GM19452 (cell line): ENCODE results near the gene OR6C3.
"Not testable (repeated sequence)": the region's sequence is repeated elsewhere in the genome, so short reads cannot be mapped to it uniquely, and the experiment has no call there.

Experiments used
- ATAC-seq: cut with Tn5 transposase; IDR thresholded peaks from one replicate; pipeline ENCODE4 v1.9.1; 2021; ENCODE audit not compliant: unreplicated experiment

The OR6C3 gene

GRCh38 chr12:55330446-55330845 lies at the start of gene OR6C3:
Gene OR6C3 (plus strand): TSS chr12:55330746. CDS start chr12:55331701, 955 bp downstream.
- ATAC-seq, result no peak

GRCh38 chr12:55280991-55281390 lies 49.6 kb upstream of the OR6C3 start:
- no peak for ATAC-seq

- no peak for ATAC-seq
Measured at GRCh38 chr12:55289999-55290398, 40.5 kb upstream of the OR6C3 start.

DNA sequence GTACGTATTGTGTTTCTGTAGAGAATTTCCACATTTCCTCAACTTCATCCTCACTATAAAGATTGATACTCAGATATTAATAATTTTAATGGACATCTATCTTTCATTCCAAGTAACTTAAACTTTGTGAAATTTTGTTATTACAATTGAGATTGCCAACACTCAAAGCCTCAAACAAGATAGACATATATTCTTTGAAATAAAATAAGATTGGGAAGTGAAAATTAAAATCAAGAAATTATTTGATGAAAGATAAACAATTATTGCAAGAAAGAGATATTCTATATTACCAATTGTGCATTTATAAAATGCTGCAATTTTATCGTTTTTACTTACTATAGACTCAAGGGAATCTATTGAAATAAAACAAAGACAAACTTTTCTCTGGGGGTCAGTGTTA lies 34.1 kb upstream of the OR6C3 start, which contains the start of gene OR6C6:
OR6C6 (minus strand) TSS at position 101 of the 400 bp plus-strand sequence. CDS start 1,337 bp downstream, outside the sequence.
- ATAC-seq, result no peak

GRCh38 chr12:55314043-55314442 lies 16.5 kb upstream of the OR6C3 start, which contains the start of gene OR6C1:
Gene OR6C1 (plus strand): TSS chr12:55314343. CDS start chr12:55320600, 6,257 bp downstream.
- ATAC-seq, result no peak

DNA sequence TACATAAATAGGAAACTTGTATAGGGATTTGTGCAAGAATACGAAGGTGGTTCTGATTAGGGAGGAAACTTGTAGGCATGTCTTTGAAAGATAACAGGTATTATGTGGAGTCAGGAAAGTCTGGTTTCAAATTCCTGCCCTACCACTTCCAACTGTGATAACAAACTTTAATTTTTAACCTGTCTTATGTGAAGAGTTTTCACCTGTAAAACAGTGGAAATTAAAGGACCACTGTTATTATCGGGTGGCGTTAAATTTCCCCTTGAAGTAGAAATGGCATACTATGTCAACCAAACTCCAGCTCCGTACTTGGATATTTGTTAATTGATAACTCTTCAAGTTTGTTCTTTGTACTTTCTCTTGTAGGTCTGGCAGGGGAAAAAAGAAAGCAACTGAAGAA lies 10.3 kb upstream of the OR6C3 start:
- ATAC-seq, result no peak

- ATAC-seq, result not testable (repeated sequence)
Measured at GRCh38 chr12:55325801-55326200, 4.7 kb upstream of the OR6C3 start.

- no peak for ATAC-seq
Measured at GRCh38 chr12:55336002-55336401, 5.5 kb downstream of the OR6C3 start.

DNA sequence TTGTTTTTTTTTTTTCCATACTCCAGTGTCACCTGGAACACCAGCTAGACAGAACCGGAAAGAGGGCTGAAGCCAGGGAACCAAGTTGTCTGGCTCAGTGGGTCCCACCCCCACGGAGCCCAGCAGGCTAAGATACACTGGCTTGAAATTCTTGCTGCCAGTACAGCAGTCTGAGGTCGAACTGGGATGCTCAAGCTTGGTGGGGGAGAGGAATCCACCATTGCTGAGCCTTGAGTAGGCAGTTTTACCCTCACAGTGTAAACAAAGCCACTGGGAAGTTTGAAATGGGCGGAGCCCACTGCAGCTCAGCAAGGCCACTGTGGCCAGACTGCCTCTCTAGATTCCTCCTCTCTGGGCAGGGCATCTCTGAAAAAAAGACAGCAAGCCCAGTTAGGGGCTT lies 24.8 kb downstream of the OR6C3 start:
- not testable (repeated sequence) for ATAC-seq

- ATAC-seq, result no peak
Measured at GRCh38 chr12:55362675-55363074, 32.1 kb downstream of the OR6C3 start, which contains the start of gene OR6C75. Gene OR6C75 (plus strand): TSS chr12:55362975. CDS start chr12:55365111, 2,136 bp downstream.

GRCh38 chr12:55365086-55365485 lies 34.5 kb downstream of the OR6C3 start:
- ATAC-seq, result no peak

DNA sequence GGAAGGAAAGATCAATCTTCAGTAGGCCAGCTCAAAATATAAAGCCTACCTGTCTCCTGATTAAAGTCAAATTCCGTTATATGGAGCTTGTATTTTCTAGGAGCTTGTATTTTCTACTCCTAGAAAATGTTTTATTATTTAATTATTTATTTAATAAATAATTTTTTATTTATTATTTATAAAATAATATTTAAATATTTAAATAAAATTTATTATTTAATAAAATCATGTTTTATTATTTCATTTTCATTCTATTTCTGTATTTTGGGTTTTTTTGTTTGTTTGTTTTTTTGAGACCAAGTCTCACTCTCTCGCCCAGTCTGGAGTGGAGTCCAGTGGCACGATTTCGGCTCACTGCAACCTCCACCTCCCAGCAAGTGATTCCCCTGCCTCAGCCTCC lies 42.0 kb downstream of the OR6C3 start:
- no peak for ATAC-seq
